ENCODE results near the gene NBPF1.
"Not testable (repeated sequence)": the region's sequence is repeated elsewhere in the genome, so short reads cannot be mapped to it uniquely, and the experiment has no call there.

- TF ChIP-seq CTCF (IDR thresholded peaks at IDR 0.05; ENCODE audit: extremely low read depth in 1 of 2, insufficient read depth in 1 of 2, low read depth in 1 of 2, low read length in 2 of 2); POLR2AphosphoS5 (IDR thresholded peaks at IDR 0.05; ENCODE audit: insufficient read depth, low read depth, low read length): not testable (repeated sequence)
Measured at GRCh38 chr1:16636551-16637195, 23.3 kb upstream of the NBPF1 start.
